H1 (cell line): ENCODE results near the gene TTC34. TPM values are rescaled to one million over a fixed set of nuclear protein-coding genes. Genes with fewer than 3 reads are reported as not detected.

Experiments
- CTCF ChIA-PET: fragments of 300-600 bp; sonication (Branson Sonifier 250); formaldehyde crosslinking; loops from one replicate; lab custom pipeline; 2021; ENCODE audit not compliant: partially characterized antibody; lab: Charles Lee
- POLR2A ChIA-PET: fragments of 300-600 bp; sonication (Branson Sonifier 250); formaldehyde crosslinking; loops from one replicate; lab custom pipeline; 2021; ENCODE audit warnings: inconsistent platforms; ENCODE audit not compliant: partially characterized antibody; lab: Charles Lee
- DNase-seq, 2 experiments: peaks; one replicate each; pipeline versions ENCODE4 v3.0.0 to v3.0.0-alpha.2; 2010 to 2022; ENCODE audit warnings: low spot score in 2 of 2, low read depth in 1 of 2, mixed read lengths in 1 of 2
- FAIRE-seq: peaks from 2 replicates; lab custom pipeline; 2011; peaks lifted over from hg19 to GRCh38; lab: Jason Lieb, UNC
- H2AFZ ChIP-seq: 2 replicates; pipeline ENCODE4 v1.8.1; 2012; ENCODE audit warnings: low read length, inconsistent platforms
- H2AK5ac ChIP-seq: 2 replicates; pipeline ENCODE4 v1.6.1; 2013; ENCODE audit warnings: low read depth, low read length
- H2BK120ac ChIP-seq: replicated peaks from 2 replicates; pipeline ENCODE3; 2013; ENCODE audit warnings: low read depth, low read length, inconsistent platforms
- H2BK12ac ChIP-seq: 2 replicates; pipeline ENCODE4 v1.6.1; 2013; ENCODE audit warnings: low read depth, low read length
- H2BK15ac ChIP-seq: 2 replicates; pipeline ENCODE4 v1.6.1; 2013; ENCODE audit warnings: low read length
- H2BK20ac ChIP-seq: 2 replicates; pipeline ENCODE4 v1.6.1; 2013; ENCODE audit warnings: low read length
- H2BK5ac ChIP-seq: 2 replicates; pipeline ENCODE4 v1.6.1; 2013; ENCODE audit warnings: low read depth, low read length
- H3K14ac ChIP-seq: 2 replicates; pipeline ENCODE4 v1.6.1; 2013; ENCODE audit warnings: inconsistent platforms; ENCODE audit not compliant: insufficient read length
- H3K18ac ChIP-seq: 2 replicates; pipeline ENCODE4 v1.6.1; 2013; ENCODE audit warnings: low read length; ENCODE audit errors: extremely low read depth
- H3K23ac ChIP-seq: 2 replicates; pipeline ENCODE4 v1.6.1; 2013; ENCODE audit warnings: inconsistent platforms; ENCODE audit not compliant: insufficient read length
- H3K23me2 ChIP-seq: 2 replicates; pipeline ENCODE4 v1.6.1; 2013; ENCODE audit warnings: low read depth, low read length
- H3K27ac ChIP-seq: 2 replicates; pipeline ENCODE4 v1.6.1; 2011; ENCODE audit warnings: low read depth, low read length, inconsistent platforms
- H3K27me3 ChIP-seq, 4 experiments: replicated peaks in 1 of 4; 1 replicate in 1 of 4; 2 replicates in 3 of 4; pipeline versions ENCODE4 v1.6.1 to v1.8.1; 2011 to 2013; ENCODE audit warnings: low read length in 3 of 4, mild to moderate bottlenecking in 3 of 4, inconsistent platforms in 2 of 4, mixed read lengths in 2 of 4, moderate library complexity in 1 of 4; ENCODE audit not compliant: control insufficient read depth in 3 of 4, insufficient read depth in 3 of 4; ENCODE audit errors: extremely low read depth in 1 of 4
- H3K36me3 ChIP-seq, 4 experiments: 2 replicates each; pipeline versions ENCODE4 v1.6.1 to v1.8.1; 2011 to 2013; ENCODE audit warnings: mild to moderate bottlenecking in 4 of 4, low read length in 3 of 4, moderate library complexity in 2 of 4, control low read depth in 1 of 4, inconsistent platforms in 1 of 4; ENCODE audit not compliant: insufficient read depth in 4 of 4, control insufficient read depth in 2 of 4
- H3K4ac ChIP-seq: replicated peaks from 2 replicates; pipeline ENCODE3; 2013; ENCODE audit warnings: low read length, low read depth, mixed read lengths, inconsistent platforms; ENCODE audit not compliant: insufficient read length
- H3K4me1 ChIP-seq, 4 experiments: replicated peaks in 1 of 4; 1 replicate in 1 of 4; 2 replicates in 3 of 4; pipeline versions ENCODE4 v1.6.1 to v1.8.1; 2011 to 2013; ENCODE audit warnings: low read length in 3 of 4, inconsistent platforms in 2 of 4, mixed read lengths in 1 of 4; ENCODE audit not compliant: insufficient read depth in 4 of 4, control insufficient read depth in 3 of 4
- H3K4me2 ChIP-seq, 2 experiments: 2 replicates each; pipeline versions ENCODE4 v1.6.1 to v1.8.1; 2011 to 2013; ENCODE audit warnings: low read depth in 2 of 2, low read length in 2 of 2, control low read depth in 1 of 2, inconsistent platforms in 1 of 2, mild to moderate bottlenecking in 1 of 2; ENCODE audit not compliant: insufficient read depth in 1 of 2
- H3K4me3 ChIP-seq, 4 experiments: fragments of 200-600, 300-600 bp in 1 of 4; sonication (generic), shearing (Covaris generic), sonication (Bioruptor Twin) in 1 of 4; 2 replicates each; pipeline versions ENCODE4 v1.5.1 to v1.8.1; 2011 to 2016; ENCODE audit warnings: low read length in 4 of 4, low read depth in 3 of 4, control low read depth in 2 of 4, inconsistent platforms in 2 of 4, mild to moderate bottlenecking in 2 of 4, mixed read lengths in 1 of 4, moderate library complexity in 1 of 4; ENCODE audit not compliant: insufficient read depth in 2 of 4; ENCODE audit errors: extremely low read depth in 1 of 4
- H3K56ac ChIP-seq: replicated peaks from 2 replicates; pipeline ENCODE3; 2013; ENCODE audit warnings: low read depth, mild to moderate bottlenecking, mixed read lengths, low read length, inconsistent platforms; ENCODE audit not compliant: insufficient read length
- H3K79me1 ChIP-seq: 2 replicates; pipeline ENCODE4 v1.6.1; 2013; ENCODE audit warnings: low read depth, low read length, control low read depth
- H3K79me2 ChIP-seq, 2 experiments: 2 replicates each; pipeline versions ENCODE4 v1.6.1 to v1.8.1; 2012 to 2013; ENCODE audit warnings: low read length in 2 of 2, mild to moderate bottlenecking in 2 of 2, inconsistent platforms in 1 of 2; ENCODE audit not compliant: insufficient read depth in 2 of 2, control insufficient read depth in 1 of 2
- H3K9ac ChIP-seq, 4 experiments: replicated peaks in 1 of 4; 1 replicate in 1 of 4; 2 replicates in 3 of 4; pipeline versions ENCODE4 v1.6.1 to v1.8.1; 2011 to 2013; ENCODE audit warnings: low read depth in 3 of 4, low read length in 3 of 4, control low read depth in 2 of 4, mild to moderate bottlenecking in 2 of 4, moderate library complexity in 2 of 4, inconsistent platforms in 1 of 4; ENCODE audit errors: extremely low read depth in 1 of 4
- H3K9me3 ChIP-seq, 2 experiments: 2 replicates each; pipeline versions ENCODE4 v1.6.1 to v1.8.1; 2012 to 2013; ENCODE audit warnings: mild to moderate bottlenecking in 2 of 2, moderate library complexity in 2 of 2, control low read depth in 1 of 2, inconsistent platforms in 1 of 2, low read depth in 1 of 2, low read length in 1 of 2, mixed read lengths in 1 of 2; ENCODE audit not compliant: insufficient read depth in 2 of 2
- H4K20me1 ChIP-seq, 2 experiments: replicated peaks in 1 of 2; 2 replicates each; pipeline versions ENCODE3 to v1.8.1; 2011 to 2013; ENCODE audit warnings: inconsistent platforms in 2 of 2, low read length in 2 of 2, mild to moderate bottlenecking in 1 of 2; ENCODE audit not compliant: insufficient read depth in 2 of 2, control insufficient read depth in 1 of 2
- H4K5ac ChIP-seq: 2 replicates; pipeline ENCODE4 v1.6.1; 2013; ENCODE audit warnings: low read length, low read depth, mixed read lengths, inconsistent platforms; ENCODE audit not compliant: insufficient read length
- H4K8ac ChIP-seq: 2 replicates; pipeline ENCODE4 v1.8.0; 2013; ENCODE audit warnings: mild to moderate bottlenecking, moderate library complexity, low read length, inconsistent platforms; ENCODE audit not compliant: insufficient read depth; ENCODE audit errors: extremely low read depth
- H4K91ac ChIP-seq: replicated peaks from 2 replicates; pipeline ENCODE3; 2013; ENCODE audit warnings: low read length, mixed read lengths, inconsistent platforms; ENCODE audit not compliant: insufficient read length
- E2F6 ChIP-seq: IDR thresholded peaks from 2 replicates; pipeline ENCODE4 v1.6.1; 2012; ENCODE audit warnings: inconsistent platforms
- RBBP5 ChIP-seq: IDR thresholded peaks from 2 replicates; pipeline ENCODE4 v1.7.1; 2012; ENCODE audit warnings: low read depth, mild to moderate bottlenecking, inconsistent platforms, low read length, moderate library complexity, borderline replicate concordance
- SIN3A ChIP-seq, 2 experiments: IDR thresholded peaks in 1 of 2; conservative IDR thresholded peaks in 1 of 2; 2 replicates each; pipeline ENCODE4 v1.6.1; 2011 to 2012; ENCODE audit warnings: low read length in 2 of 2, improper control_type of control experiment in 1 of 2, low read depth in 1 of 2, mild to moderate bottlenecking in 1 of 2
- SRF ChIP-seq: IDR thresholded peaks from 2 replicates; pipeline ENCODE4 v1.6.1; 2011; ENCODE audit warnings: mild to moderate bottlenecking, low read depth, low read length, moderate library complexity
- TAF1 ChIP-seq: IDR thresholded peaks from 2 replicates; pipeline ENCODE4 v1.6.1; 2011; ENCODE audit warnings: mild to moderate bottlenecking, low read depth, low read length
- WGBS, 2 experiments: shearing (Covaris generic) in 1 of 2; methylation state at CpG; one replicate each; pipeline versions ENCODE4 v1.1.6 to v1.1.7; 2013 to 2015; ENCODE audit warnings: low lambda C conversion rate in 2 of 2, mixed read lengths in 2 of 2, inconsistent platforms in 1 of 2, low coverage in 1 of 2, missing lambda C conversion rate in 1 of 2; ENCODE audit not compliant: insufficient replicate concordance in 2 of 2, insufficient coverage in 1 of 2, insufficient read length in 1 of 2; ENCODE audit errors: extremely low coverage in 1 of 2, missing lambda C conversion rate in 1 of 2; 5-methylcytosine and 5-hydroxymethylcytosine counted together
- polyA plus RNA-seq, 7 experiments: library from polyadenylated mRNA; depleted of rRNA in 3 of 7; stranded (reverse) in 5 of 7; unstranded in 2 of 7; fragments of >200 nt in 5 of 7; fragments of 200-250 nt in 2 of 7; gene quantifications; 1 replicate in 5 of 7; 2 replicates in 1 of 7; 4 replicates in 1 of 7; pipeline versions ENCODE4 v1.2.1 to v1.2.3, GENCODE V29; 2011 to 2013; ENCODE audit warnings: missing spikeins in 2 of 7, mixed read lengths in 2 of 7
- total RNA-seq: library from RNA; stranded (reverse); fragmentation: NEBNext Ultra II Directional; extraction: Animal tissue kit (Norgen Biotek cat#: 25700); gene quantifications from 2 replicates; pipeline ENCODE4 v1.2.1, GENCODE V29; 2021

The TTC34 gene
- total and polyA plus RNA-seq, 2 of the 8 experiments (the other 6 are each of a cell fraction or from before 2014, with no cell fraction given), result 0.23 to 0.50 TPM

GRCh38 chr1:2819429-2819828 is 17.9 kb upstream of the TTC34 start:
- no peak overlapping the region for H2BK5ac ChIP-seq
- H3K4ac ChIP-seq, result no peak overlapping the region
- H3K9ac ChIP-seq, result no peak overlapping the region
- TF ChIP-seq SRF (no peak), E2F6 (no peak), TAF1 (no peak), SIN3A (conservative IDR thresholded peaks at IDR 0.05 in 1 of 2, IDR thresholded peaks at IDR 0.05 in 1 of 2; ENCODE audit: low read depth in 1 of 2, low read length in 2 of 2) (no peak), RBBP5 (no peak)
- H2AFZ ChIP-seq, result no peak overlapping the region
- no peak overlapping the region for H2BK15ac ChIP-seq
- H4K91ac ChIP-seq, result no peak overlapping the region
- H3K4me3 ChIP-seq, result no peak overlapping the region
- no peak overlapping the region for H3K27ac ChIP-seq
- no peak overlapping the region for H3K56ac ChIP-seq
- FAIRE-seq, result no peak
- H2BK20ac ChIP-seq, result no peak overlapping the region
- no peak overlapping the region for H3K23ac ChIP-seq
- H3K9me3 ChIP-seq, result peaks cover 76 to 97% of the 10 kb centered on the region in 2 experiments
- H3K79me2 ChIP-seq, result no peaks in the 10 kb centered on the region
- no peaks in the 10 kb centered on the region for H3K79me1 ChIP-seq
- CTCF ChIA-PET, result no interaction called here
- no peak for DNase-seq
- H2AK5ac ChIP-seq, result no peak overlapping the region
- no peaks in the 10 kb centered on the region for H4K20me1 ChIP-seq
- H3K4me1 ChIP-seq, result no peaks in the 10 kb centered on the region
- H3K18ac ChIP-seq, result no peak overlapping the region
- POLR2A ChIA-PET, result no interaction called here
- H4K5ac ChIP-seq, result no peak overlapping the region
- no peak overlapping the region for H2BK120ac ChIP-seq
- H3K27me3 ChIP-seq, result no peaks in the 10 kb centered on the region
- 87% methylated on average over 5 of the region's 5 CpGs; no CpG with 5 or more reads in 1 of the 2 experiments for WGBS, 2 experiments
- no peak overlapping the region for H3K14ac ChIP-seq
- H3K23me2 ChIP-seq, result no peaks in the 10 kb centered on the region
- no peaks in the 10 kb centered on the region; a peak in 1 of 8 replicates for H3K36me3 ChIP-seq
- H2BK12ac ChIP-seq, result no peak overlapping the region
- H3K4me2 ChIP-seq, result no peak overlapping the region
- H4K8ac ChIP-seq, result no peak overlapping the region
